ENCODE results near the gene KCNC3. TPM values are rescaled to one million over a fixed set of nuclear protein-coding genes. Genes with fewer than 3 reads are reported as not detected.

KCNC3 gene
- total RNA-seq, 1 donor from 2014 or later, result 0.35 TPM

DNA sequence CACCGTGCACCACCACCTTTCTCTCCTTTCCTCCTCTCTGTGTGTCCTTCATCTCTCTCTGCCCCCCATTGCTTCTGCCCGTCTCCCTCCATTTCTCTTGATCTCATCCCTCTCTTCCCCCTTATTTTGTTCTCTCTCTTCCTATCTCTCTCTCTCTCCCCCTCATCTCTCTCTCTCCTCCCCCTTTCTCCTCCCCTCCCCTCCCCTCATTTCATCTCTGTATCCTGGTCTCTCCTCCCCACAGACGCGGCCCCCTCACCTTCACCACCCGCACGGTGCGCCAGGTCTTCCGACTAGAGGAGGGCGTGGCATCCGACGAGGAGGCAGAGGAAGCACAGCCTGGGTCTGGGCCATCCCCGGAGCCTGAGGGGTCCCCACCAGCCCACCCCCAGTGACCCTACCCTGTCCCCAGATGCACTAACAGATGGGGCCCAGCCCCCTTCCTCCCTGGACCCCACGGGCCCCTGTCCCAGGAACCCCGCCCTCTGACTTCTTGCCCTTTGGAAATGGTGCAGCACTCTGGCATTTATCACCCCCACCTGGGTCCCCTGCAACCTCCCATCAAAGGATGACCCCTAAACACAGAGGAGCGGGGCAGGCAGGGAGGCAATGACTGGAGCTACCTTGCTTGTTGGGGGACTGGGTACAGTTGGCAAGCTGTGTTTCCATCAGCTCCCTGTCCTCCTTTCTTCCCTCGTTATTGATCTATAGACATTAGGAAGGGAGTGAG lies 19.6 kb downstream of the KCNC3 start:
- DNase-seq (ENCODE audit: low read depth), result no peak
- no peak overlapping the region for H3K4me3 ChIP-seq (ENCODE audit: low read depth, low read length)
- no peak for TF ChIP-seq CTCF (conservative IDR thresholded peaks at IDR 0.05; ENCODE audit: low read depth, low read length)

- no peak for DNase-seq (ENCODE audit: low read depth)
- no peak overlapping the region for H3K4me3 ChIP-seq (ENCODE audit: low read depth, low read length)
- no peak for TF ChIP-seq CTCF (conservative IDR thresholded peaks at IDR 0.05; ENCODE audit: low read depth, low read length)
Observed at GRCh38 chr19:50308991-50309390, 20.2 kb downstream of the KCNC3 start.

DNA sequence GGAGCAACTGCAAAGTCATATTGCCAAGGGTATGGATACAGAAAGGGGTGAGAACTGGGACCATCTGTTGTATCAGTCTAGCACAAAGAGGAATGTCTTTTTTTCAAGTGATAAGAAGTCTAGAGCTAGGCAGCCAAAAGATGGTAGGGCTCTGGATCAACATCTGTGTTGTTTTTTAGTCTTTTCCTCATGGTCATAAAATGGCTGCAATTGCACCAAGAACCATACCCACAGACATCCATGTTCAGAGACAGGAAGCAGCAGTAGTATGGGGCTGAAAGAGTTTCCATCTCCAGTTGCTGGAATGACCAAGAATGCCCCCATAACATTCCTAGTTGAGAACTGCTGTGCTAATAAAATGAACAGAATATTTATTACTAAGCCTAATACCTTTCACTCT lies 25.6 kb downstream of the KCNC3 start:
- no peak overlapping the region for H3K4me3 ChIP-seq (ENCODE audit: low read depth, low read length)
- TF ChIP-seq CTCF (conservative IDR thresholded peaks at IDR 0.05; ENCODE audit: low read depth, low read length), result no peak
- no peak for DNase-seq (ENCODE audit: low read depth)

DNA sequence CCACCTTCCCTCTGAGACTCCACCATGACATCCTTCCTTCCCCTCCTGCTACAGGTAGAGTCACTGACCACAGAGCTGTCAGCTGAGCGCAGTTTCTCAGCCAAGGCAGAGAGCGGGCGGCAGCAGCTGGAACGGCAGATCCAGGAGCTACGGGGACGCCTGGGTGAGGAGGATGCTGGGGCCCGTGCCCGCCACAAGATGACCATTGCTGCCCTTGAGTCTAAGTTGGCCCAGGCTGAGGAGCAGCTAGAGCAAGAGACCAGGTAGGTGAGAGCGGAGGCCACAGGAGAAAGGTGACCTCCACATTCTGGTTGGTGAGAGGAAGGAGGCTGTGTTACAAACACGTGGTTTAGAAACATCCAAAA lies 27.6 kb downstream of the KCNC3 start:
- TF ChIP-seq CTCF (conservative IDR thresholded peaks at IDR 0.05; ENCODE audit: low read depth, low read length), result no peak
- no peak for DNase-seq (ENCODE audit: low read depth)
- no peak overlapping the region for H3K4me3 ChIP-seq (ENCODE audit: low read depth, low read length)

DNA sequence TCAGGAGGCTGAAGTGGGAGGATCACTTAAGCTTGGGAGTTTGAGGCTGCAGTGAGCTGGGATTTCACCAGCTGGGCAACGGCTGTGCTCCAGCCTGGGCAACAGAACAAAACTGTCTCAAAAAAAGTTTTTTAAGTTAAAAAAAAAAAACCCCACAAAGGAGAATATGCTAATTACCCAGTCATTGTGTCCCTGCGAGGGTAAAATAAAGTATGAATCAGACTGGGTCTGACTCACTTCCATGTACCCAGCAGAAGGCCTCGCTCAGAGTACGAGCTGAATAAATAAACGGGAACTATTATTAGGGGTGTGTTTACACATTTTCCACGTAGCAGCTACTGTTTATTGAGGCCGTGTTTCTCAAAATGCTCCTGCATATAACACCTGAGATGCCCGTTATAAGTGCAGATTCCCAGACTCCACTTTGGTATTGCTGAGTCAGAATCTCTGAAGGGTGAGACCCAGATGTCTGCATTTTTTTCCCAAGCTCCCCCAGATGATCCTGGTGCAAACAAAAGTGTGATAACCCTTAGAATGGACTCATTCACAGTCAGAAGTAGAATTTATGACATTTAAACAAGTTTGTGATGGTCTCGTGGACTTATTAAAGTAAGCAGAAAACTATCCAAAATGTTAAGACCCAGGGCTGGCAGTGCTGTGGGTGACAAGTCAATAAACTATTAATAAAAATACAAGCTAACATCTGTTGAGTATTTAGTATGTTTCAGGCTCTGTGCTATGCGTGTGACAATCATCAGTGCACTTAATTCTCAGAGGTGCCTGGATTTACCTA lies 28.2 kb downstream of the KCNC3 start:
- DNase-seq (ENCODE audit: low read depth), result peak; percentile 35
- TF ChIP-seq CTCF (conservative IDR thresholded peaks at IDR 0.05; ENCODE audit: low read depth, low read length), result no peak
- no peak overlapping the region for H3K4me3 ChIP-seq (ENCODE audit: low read depth, low read length)

GRCh38 chr19:50300051-50300450 lies 29.1 kb downstream of the KCNC3 start:
- DNase-seq (ENCODE audit: low read depth), result no peak
- no peak for TF ChIP-seq CTCF (conservative IDR thresholded peaks at IDR 0.05; ENCODE audit: low read depth, low read length)
- H3K4me3 ChIP-seq (ENCODE audit: low read depth, low read length), result no peak overlapping the region
